Breast epithelium (tissue), 3 donors: Measurements from ENCODE around the gene RBBP8NL.

Experiments
- POLR2A ChIP-seq: fragments of 450-650 bp; IDR thresholded peaks from one replicate; pipeline ENCODE4 v1.6.1; 2016; ENCODE audit warnings: antibody characterized with exemption, mild to moderate bottlenecking, moderate library complexity
- POLR2AphosphoS5 ChIP-seq, 3 donors: sonication (generic); formaldehyde crosslinking; IDR thresholded peaks; one replicate each; pipeline ENCODE4 v1.6.1; 2017; ENCODE audit warnings: antibody characterized with exemption in 3 of 3
- TF ChIP-seq, protein P1 (sequence below), 3 donors: fragments of 450-650 bp; IDR thresholded peaks; one replicate each; pipeline ENCODE4 v1.5.1; 2016 to 2017; ENCODE audit warnings: antibody characterized with exemption in 3 of 3, mild to moderate bottlenecking in 3 of 3, moderate library complexity in 3 of 3

DNA sequence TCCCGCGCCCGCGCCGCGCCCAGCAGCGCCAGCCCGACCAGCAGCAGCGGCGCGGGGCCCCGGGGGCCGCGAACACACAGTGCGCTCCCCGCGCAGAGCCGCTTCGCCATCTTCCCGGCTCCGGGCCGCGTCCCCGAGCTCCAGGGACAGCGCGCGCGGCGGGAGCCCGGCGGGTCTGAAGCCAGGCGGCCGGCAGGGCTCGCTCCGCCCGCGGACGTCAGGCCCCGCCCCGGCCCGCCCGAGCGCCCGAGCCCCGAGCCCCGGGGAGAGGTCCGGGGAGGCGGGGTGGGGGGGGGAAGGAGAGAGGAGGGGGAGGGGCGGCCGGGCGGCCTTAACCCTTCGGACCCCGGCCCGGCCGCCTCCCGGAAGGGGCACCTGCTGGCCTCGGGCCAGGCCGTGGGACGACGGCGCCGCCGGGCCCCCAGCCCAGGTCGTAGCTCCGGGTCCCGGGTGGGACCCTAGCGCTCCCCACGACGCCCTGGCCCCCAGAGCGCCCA is 60.2 kb downstream of the RBBP8NL start, which contains the start of gene LAMA5:
- TF ChIP-seq, protein P1, sequence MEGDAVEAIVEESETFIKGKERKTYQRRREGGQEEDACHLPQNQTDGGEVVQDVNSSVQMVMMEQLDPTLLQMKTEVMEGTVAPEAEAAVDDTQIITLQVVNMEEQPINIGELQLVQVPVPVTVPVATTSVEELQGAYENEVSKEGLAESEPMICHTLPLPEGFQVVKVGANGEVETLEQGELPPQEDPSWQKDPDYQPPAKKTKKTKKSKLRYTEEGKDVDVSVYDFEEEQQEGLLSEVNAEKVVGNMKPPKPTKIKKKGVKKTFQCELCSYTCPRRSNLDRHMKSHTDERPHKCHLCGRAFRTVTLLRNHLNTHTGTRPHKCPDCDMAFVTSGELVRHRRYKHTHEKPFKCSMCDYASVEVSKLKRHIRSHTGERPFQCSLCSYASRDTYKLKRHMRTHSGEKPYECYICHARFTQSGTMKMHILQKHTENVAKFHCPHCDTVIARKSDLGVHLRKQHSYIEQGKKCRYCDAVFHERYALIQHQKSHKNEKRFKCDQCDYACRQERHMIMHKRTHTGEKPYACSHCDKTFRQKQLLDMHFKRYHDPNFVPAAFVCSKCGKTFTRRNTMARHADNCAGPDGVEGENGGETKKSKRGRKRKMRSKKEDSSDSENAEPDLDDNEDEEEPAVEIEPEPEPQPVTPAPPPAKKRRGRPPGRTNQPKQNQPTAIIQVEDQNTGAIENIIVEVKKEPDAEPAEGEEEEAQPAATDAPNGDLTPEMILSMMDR (IDR thresholded peaks at IDR 0.05): no peak
- TF ChIP-seq POLR2AphosphoS5 (IDR thresholded peaks at IDR 0.05): no peak
- TF ChIP-seq POLR2A: no peak
